GM12878 (cell line): ENCODE measurements around the gene ASMTL. TPM values are rescaled to one million over a fixed set of nuclear protein-coding genes. Genes with fewer than 3 reads are reported as not detected.
A peak's percentile ranks its signal among the peaks of the same experiment; 100 is the strongest.

Source experiments
- ATAC-seq: fragments of 200-7000 bp; cut with Tn5 transposase; 3 replicates; pipeline ENCODE4 v1.9.1; 2020; ENCODE audit warnings: mild to moderate bottlenecking, moderate library complexity
- BruUV-seq: library from RNA; stranded (reverse); fragments of 400-500 nt; replicated peaks from 2 replicates; lab custom pipeline; 2021; lab: Mats Ljungman, UMichigan
- CTCF ChIA-PET: fragments of 300-600 bp; sonication (Branson Sonifier 250); formaldehyde crosslinking; extraction: SDS; loops from one replicate; lab custom pipeline; 2021; ENCODE audit warnings: inconsistent platforms; lab: Yijun Ruan, JAX
- POLR2A ChIA-PET: fragments of 350-600 bp; formaldehyde crosslinking; extraction: SDS; loops from one replicate; lab custom pipeline; 2021; ENCODE audit warnings: inconsistent platforms; lab: Charles Lee
- RAD21 ChIA-PET: fragments of 300-600 bp; sonication (Branson Sonifier 250); formaldehyde crosslinking; loops from one replicate; lab custom pipeline; 2023; ENCODE audit warnings: antibody characterized with exemption; ENCODE audit not compliant: unreplicated experiment; lab: Charles Lee
- SMC1A ChIA-PET: fragments of 300-600 bp; sonication (Branson Sonifier 250); formaldehyde crosslinking; loops from one replicate; lab custom pipeline; 2023; ENCODE audit not compliant: unreplicated experiment, uncharacterized antibody; lab: Charles Lee
- DNase-seq: peaks from one replicate; pipeline ENCODE4 v3.0.0-alpha.2; 2011; ENCODE audit warnings: low read depth, low spot score
- FAIRE-seq: peaks from 3 replicates; lab custom pipeline; 2011; peaks lifted over from hg19 to GRCh38; lab: Jason Lieb, UNC
- H2AFZ ChIP-seq: 2 replicates; pipeline ENCODE4 v1.6.0; 2011; ENCODE audit warnings: low read depth, low read length, control low read depth; ENCODE audit not compliant: control insufficient read depth
- H3K27ac ChIP-seq: 2 replicates; pipeline ENCODE4 v1.5.1; 2011; ENCODE audit warnings: control low read depth; ENCODE audit not compliant: control insufficient read depth, insufficient read depth
- H3K27me3 ChIP-seq, 2 experiments: replicated peaks in 1 of 2; 2 replicates each; pipeline versions ENCODE4 v1.6.0 to v1.6.1; 2011; ENCODE audit warnings: low read length in 1 of 2; ENCODE audit not compliant: control insufficient read depth in 2 of 2, insufficient read depth in 2 of 2
- H3K36me3 ChIP-seq, 2 experiments: 2 replicates each; pipeline ENCODE4 v1.5.1; 2011; ENCODE audit warnings: low read length in 1 of 2; ENCODE audit not compliant: control insufficient read depth in 2 of 2, insufficient read depth in 2 of 2
- H3K4me1 ChIP-seq: 2 replicates; pipeline ENCODE4 v1.6.1; 2011; ENCODE audit warnings: mild to moderate bottlenecking, low read length, moderate library complexity, mixed read lengths; ENCODE audit not compliant: control insufficient read depth, insufficient read depth
- H3K4me2 ChIP-seq: 2 replicates; pipeline ENCODE4 v1.6.0; 2011; ENCODE audit warnings: control low read depth; ENCODE audit not compliant: control insufficient read depth, insufficient read depth
- H3K4me3 ChIP-seq: fragments of 200-600 bp; sonication (generic); 2 replicates; pipeline ENCODE4 v1.5.1; 2016
- H3K79me2 ChIP-seq: 2 replicates; pipeline ENCODE4 v1.6.0; 2011; ENCODE audit warnings: low read length; ENCODE audit not compliant: control insufficient read depth, insufficient read depth
- H3K9ac ChIP-seq: 2 replicates; pipeline ENCODE4 v1.8.0; 2011; ENCODE audit warnings: low read length, control low read depth, mixed read lengths; ENCODE audit not compliant: control insufficient read depth, insufficient read depth
- H3K9me3 ChIP-seq: replicated peaks from 3 replicates; pipeline ENCODE4 v1.5.1; 2011; ENCODE audit warnings: mild to moderate bottlenecking, low read length; ENCODE audit not compliant: control insufficient read depth, insufficient read depth
- H4K20me1 ChIP-seq: 2 replicates; pipeline ENCODE4 v1.6.0; 2011; ENCODE audit not compliant: control insufficient read depth, insufficient read depth
- BACH1 ChIP-seq: fragments of 450-650 bp; IDR thresholded peaks from 2 replicates; pipeline ENCODE4 v1.6.1; 2017; ENCODE audit warnings: mild to moderate bottlenecking, borderline replicate concordance
- IKZF1 ChIP-seq: fragments of 450-650 bp; conservative IDR thresholded peaks from 2 replicates; pipeline ENCODE4 v1.6.1; 2017; ENCODE audit warnings: antibody characterized with exemption, mild to moderate bottlenecking
- MEF2A ChIP-seq: IDR thresholded peaks from 2 replicates; pipeline ENCODE4 v1.6.1; 2011; ENCODE audit warnings: low read depth, mild to moderate bottlenecking, low read length, moderate library complexity; ENCODE audit not compliant: insufficient read depth
- NBN ChIP-seq: fragments of 450-650 bp; IDR thresholded peaks from 2 replicates; pipeline ENCODE4 v1.6.1; 2016
- NFYB ChIP-seq: IDR thresholded peaks from 2 replicates; pipeline ENCODE4 v1.6.1; 2011; ENCODE audit warnings: low read depth, mild to moderate bottlenecking, low read length, improper control_type of control experiment, moderate library complexity; ENCODE audit not compliant: insufficient read depth
- PAX5 ChIP-seq: IDR thresholded peaks from 2 replicates; pipeline ENCODE4 v1.6.1; 2011; ENCODE audit warnings: low read depth, low read length, borderline replicate concordance
- POLR2AphosphoS2 ChIP-seq: IDR thresholded peaks from 2 replicates; pipeline ENCODE4 v1.6.1; 2011; ENCODE audit warnings: low read depth, mild to moderate bottlenecking, low read length, improper control_type of control experiment, moderate library complexity
- POLR2AphosphoS5 ChIP-seq: IDR thresholded peaks from 2 replicates; pipeline ENCODE4 v1.6.1; 2011; ENCODE audit warnings: mild to moderate bottlenecking, low read length, inconsistent platforms
- RCOR1 ChIP-seq: conservative IDR thresholded peaks from 2 replicates; pipeline ENCODE4 v1.6.1; 2012; ENCODE audit warnings: low read depth, low read length, improper control_type of control experiment
- SIN3A ChIP-seq: IDR thresholded peaks from 2 replicates; pipeline ENCODE4 v1.6.1; 2012; ENCODE audit warnings: low read depth, low read length, improper control_type of control experiment
- SMC3 ChIP-seq: IDR thresholded peaks from 2 replicates; pipeline ENCODE4 v1.6.1; 2011; ENCODE audit warnings: low read length, improper control_type of control experiment, borderline replicate concordance
- STAT1 ChIP-seq: fragments of 450-650 bp; conservative IDR thresholded peaks from 2 replicates; pipeline ENCODE4 v1.6.1; 2014; ENCODE audit warnings: antibody characterized with exemption, mild to moderate bottlenecking
- SUZ12 ChIP-seq: fragments of 200-600 bp; sonication (generic); IDR thresholded peaks from one replicate; pipeline ENCODE4 v1.6.1; 2018; ENCODE audit warnings: antibody characterized with exemption, mild to moderate bottlenecking; ENCODE audit not compliant: unreplicated experiment
- YBX1 ChIP-seq: fragments of 450-650 bp; IDR thresholded peaks from 2 replicates; pipeline ENCODE4 v1.6.1; 2016; ENCODE audit warnings: antibody characterized with exemption
- ZNF217 ChIP-seq: fragments of 450-650 bp; IDR thresholded peaks from 2 replicates; pipeline ENCODE4 v1.6.1; 2017; ENCODE audit warnings: antibody characterized with exemption, mild to moderate bottlenecking
- whole genome bisulfite sequencing: methylation state at CpG from one replicate; pipeline ENCODE4 v1.1.6; 2016; ENCODE audit warnings: low lambda C conversion rate; ENCODE audit not compliant: insufficient replicate concordance, insufficient coverage; ENCODE audit errors: missing lambda C conversion rate; 5-methylcytosine and 5-hydroxymethylcytosine counted together
- in situ Hi-C: fragments of 300-500 bp; cut with MboI; formaldehyde crosslinking; loops from 9 replicates; pipeline ENCODE4 v1.14.3; 2018; ENCODE audit warnings: mixed read lengths
- intact Hi-C: fragments of 100-400 bp; cut with micrococcal nuclease; formaldehyde crosslinking; loops from one replicate; pipeline ENCODE4 v1.14.2; 2022; ENCODE audit not compliant: unreplicated experiment
- polyA plus RNA-seq, 11 experiments: library from polyadenylated mRNA; depleted of rRNA in 4 of 11; unstranded in 6 of 11; stranded (reverse) in 5 of 11; fragments of >200 nt; fragmentation: Nextera tagmentation in 4 of 11; fragmentation: Illumina TruSeq in 1 of 11; extraction: Ambion mirVana in 4 of 11; extraction: Trizol in 1 of 11; gene quantifications; 1 replicate in 1 of 11; 2 replicates in 10 of 11; pipeline versions ENCODE4 v1.2.1 to v1.2.3, GENCODE V29; 2011 to 2016; ENCODE audit warnings: inconsistent platforms in 2 of 11, missing spikeins in 2 of 11, low read depth in 1 of 11
- total RNA-seq, 4 experiments: library from RNA; depleted of rRNA in 3 of 4; stranded (reverse); fragments of >200 nt in 3 of 4; fragmentation: Illumina TruSeq in 1 of 4; extraction: Trizol in 1 of 4; gene quantifications; 2 replicates each; pipeline versions ENCODE4 v1.2.1 to v1.2.3, GENCODE V29; 2013 to 2021

The ASMTL gene
- total and polyA plus RNA-seq, 10 of the 15 experiments (the other 5 are each of a cell fraction or from before 2014, with no cell fraction given) = 1.6 to 51.9 (median 32.1) TPM

GRCh38 chrX:1477801-1478458 is 25.2 kb upstream of the ASMTL start:
- RAD21 ChIA-PET = no interaction called here
- 67% methylated on average over 8 of the region's 8 CpGs for WGBS
- CTCF ChIA-PET = no interaction called here
- in situ Hi-C loops = no loop called here
- Histone ChIP-seq H3K4me1 (peaks cover 33% of the 10 kb centered on the region), H3K36me3 (peaks cover 3 to 6% of the 10 kb centered on the region in 2 experiments; a peak in 3 of 4 replicates), H3K27me3 (no peaks in the 10 kb centered on the region), H3K9ac (no peak overlapping the region), H2AFZ (no peak overlapping the region), H3K9me3 (peaks cover 2% of the 10 kb centered on the region), H3K27ac (no peak overlapping the region), H3K79me2 (peaks cover 24% of the 10 kb centered on the region), H3K4me3 (no peak overlapping the region), H3K4me2 (no peak overlapping the region), H4K20me1 (no peaks in the 10 kb centered on the region)
- no TSS peak for BruUV-seq
- intact Hi-C loops = no loop called here
- ATAC-seq = no peak
- no peak for FAIRE-seq
- no peak for DNase-seq
- SMC1A ChIA-PET = no interaction called here
- POLR2A ChIA-PET = no interaction called here
- TF ChIP-seq POLR2AphosphoS2 (peak; percentile 61; the same call in 1 of the 2 replicates), ZNF217 (no peak)

- no peak for DNase-seq
- intact Hi-C loops = no loop called here
- TF ChIP-seq RCOR1 (no peak), BACH1 (no peak), MEF2A (no peak), POLR2AphosphoS2 (no peak), YBX1 (no peak), SMC3 (no peak), STAT1 (no peak), NBN (no peak), SIN3A (no peak), NFYB (no peak), SUZ12 (no peak), PAX5 (no peak), POLR2AphosphoS5 (no peak), IKZF1 (no peak)
- TF ChIP-seq, all 136 proteins: peak for 0
- Histone ChIP-seq H3K4me1 (peaks cover 31% of the 10 kb centered on the region), H4K20me1 (no peaks in the 10 kb centered on the region), H3K4me2 (no peak overlapping the region), H3K4me3 (no peak overlapping the region), H3K9me3 (peaks cover 2% of the 10 kb centered on the region), H3K36me3 (peaks cover 3 to 6% of the 10 kb centered on the region in 2 experiments; a peak in 3 of 4 replicates), H3K27ac (no peak overlapping the region), H3K9ac (no peak overlapping the region), H3K27me3 (no peaks in the 10 kb centered on the region), H3K79me2 (peaks cover 24% of the 10 kb centered on the region), H2AFZ (no peak overlapping the region)
- ChIA-PET POLR2A (no interaction called here), SMC1A (no interaction called here), RAD21 (no interaction called here), CTCF (no interaction called here)
- in situ Hi-C loops = no loop called here
- no TSS peak for BruUV-seq
- FAIRE-seq (no peak), ATAC-seq (no peak)
- WGBS = 74% methylated on average over 3 of the region's 3 CpGs
Measured at GRCh38 chrX:1477229-1477628, 24.5 kb upstream of the ASMTL start.
